8988T (cell line): ENCODE data around the gene C3AR1.
"Not testable (repeated sequence)": the region's sequence is repeated elsewhere in the genome, so short reads cannot be mapped to it uniquely, and the experiment has no call there.

ENCODE experiments used
- DNase-seq: peaks from one replicate; pipeline ENCODE4 v3.0.0; 2011

C3AR1 gene

GRCh38 chr12:8065991-8066594 is at the start of gene C3AR1:
Gene C3AR1 (minus strand): TSS chr12:8066359. CDS start chr12:8060185, 6,174 bp downstream.
- no peak for DNase-seq

- not testable (repeated sequence) for DNase-seq
Measured at GRCh38 chr12:8113117-8113516, 47.0 kb upstream of the C3AR1 start.

DNA sequence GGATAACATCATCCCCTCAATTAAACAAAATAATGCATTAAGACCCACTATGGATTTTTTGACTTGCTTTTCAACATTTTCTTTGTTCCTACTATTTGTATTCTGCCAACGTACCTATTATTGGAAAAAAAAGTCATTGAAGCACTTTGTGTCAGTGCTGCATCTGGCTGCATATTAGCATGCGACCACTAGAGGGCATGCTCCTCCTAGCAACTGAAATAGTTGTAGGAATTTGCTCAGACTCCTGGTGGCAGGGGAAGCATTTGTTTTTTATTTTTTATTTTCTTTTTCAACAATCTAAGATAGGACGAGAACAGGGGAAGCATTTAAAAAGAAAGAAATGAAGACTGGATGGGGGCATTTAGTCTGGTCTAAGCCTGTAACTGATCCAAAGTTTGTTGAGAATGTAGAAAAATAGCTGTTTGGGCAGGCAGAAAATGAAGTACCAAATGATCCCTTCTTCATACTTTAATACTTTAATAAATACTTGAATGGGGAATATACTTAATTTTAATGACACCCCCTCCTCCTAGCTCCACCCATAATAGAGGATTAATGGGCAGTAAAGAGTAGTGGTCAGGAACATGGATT is 42.7 kb upstream of the C3AR1 start:
- no peak for DNase-seq

DNA sequence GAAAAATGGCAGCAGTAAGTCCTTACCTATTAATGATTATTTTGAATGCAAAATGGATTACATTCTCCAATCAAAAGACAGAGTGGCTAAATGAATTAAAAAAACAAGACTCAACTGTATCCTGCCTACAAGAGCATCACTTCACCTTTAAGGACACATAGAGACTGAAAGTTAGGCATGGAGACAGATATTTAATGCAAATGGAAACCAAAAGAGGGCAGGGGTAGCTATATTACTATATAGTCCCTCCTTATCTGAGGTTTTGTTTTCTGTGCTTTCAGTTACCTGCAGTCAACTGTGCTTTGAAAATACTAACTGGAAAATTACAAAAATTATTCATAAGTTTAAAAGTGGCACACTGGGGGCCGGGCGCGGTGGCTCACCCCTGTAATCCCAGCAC is 33.1 kb upstream of the C3AR1 start:
- DNase-seq = no peak

DNA sequence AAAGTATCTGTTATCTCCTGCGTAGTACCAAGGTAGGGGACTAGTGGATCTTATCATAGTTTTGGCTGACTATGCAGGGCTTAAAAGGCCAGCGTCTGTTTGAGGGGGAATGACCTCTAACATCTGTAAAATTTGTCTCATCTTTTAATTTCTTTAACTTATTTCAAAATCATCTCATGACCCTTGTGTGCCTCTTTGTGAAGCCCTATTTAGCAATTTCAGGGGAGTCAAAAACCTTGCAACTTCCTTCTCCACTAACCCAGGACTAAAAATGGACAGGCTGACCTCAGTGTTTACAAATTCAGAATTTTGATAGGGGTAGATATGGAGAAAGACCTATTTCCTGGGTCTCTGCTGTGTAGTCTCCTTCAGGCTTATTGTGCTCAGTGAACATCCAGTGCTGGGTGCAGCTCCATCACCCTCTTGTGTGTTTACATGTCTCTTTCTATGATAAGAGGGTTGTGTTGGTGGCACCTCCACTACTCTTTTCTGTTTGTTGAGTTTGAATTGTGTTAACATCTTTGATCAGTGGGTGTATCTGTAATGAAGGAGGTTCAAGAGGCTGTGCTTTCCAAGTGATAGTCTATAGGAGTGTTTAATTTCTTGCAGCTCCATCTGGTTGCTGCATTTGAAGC is 30.2 kb upstream of the C3AR1 start:
- DNase-seq = no peak

GRCh38 chr12:8093291-8093690 is 27.1 kb upstream of the C3AR1 start:
- DNase-seq = no peak

DNA sequence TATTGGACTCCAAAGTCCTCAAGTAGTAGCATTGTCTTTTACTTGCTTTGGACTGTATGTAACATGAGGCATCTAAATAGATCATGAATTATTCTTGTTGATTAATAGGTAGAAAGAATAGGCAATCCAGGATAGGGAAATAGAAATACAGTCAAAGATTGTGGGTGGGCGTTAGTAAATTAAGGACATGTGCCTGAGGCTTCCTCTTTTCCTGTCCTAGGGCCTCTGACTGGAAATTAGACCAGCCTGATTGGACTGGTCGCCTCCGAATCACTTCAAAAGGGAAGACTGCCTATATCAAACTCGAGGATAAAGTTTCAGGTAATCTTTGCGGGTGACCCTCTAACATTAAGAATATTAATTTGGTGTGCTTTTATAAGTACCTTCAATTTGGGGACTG is 23.6 kb upstream of the C3AR1 start:
- DNase-seq = no peak

DNA sequence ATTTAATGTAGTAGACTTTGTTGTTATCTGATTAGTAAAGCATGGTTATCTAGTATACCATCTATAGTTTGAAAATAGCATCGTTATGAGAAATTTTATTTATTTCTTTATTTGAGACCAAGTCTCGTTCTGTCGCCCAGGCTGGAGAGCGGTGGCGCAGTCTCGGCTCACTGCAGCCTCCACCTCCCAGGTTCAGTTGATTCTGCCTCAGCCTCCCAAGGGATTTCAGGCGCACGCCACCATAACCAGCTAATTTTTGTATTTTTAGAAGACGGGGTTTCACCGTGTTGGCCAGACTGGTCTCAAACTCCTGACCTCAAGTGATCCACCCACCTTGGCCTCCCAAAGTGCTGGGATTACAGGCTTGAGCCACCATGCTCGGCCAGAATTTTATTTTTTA is 23.1 kb upstream of the C3AR1 start:
- not testable (repeated sequence) for DNase-seq

DNA sequence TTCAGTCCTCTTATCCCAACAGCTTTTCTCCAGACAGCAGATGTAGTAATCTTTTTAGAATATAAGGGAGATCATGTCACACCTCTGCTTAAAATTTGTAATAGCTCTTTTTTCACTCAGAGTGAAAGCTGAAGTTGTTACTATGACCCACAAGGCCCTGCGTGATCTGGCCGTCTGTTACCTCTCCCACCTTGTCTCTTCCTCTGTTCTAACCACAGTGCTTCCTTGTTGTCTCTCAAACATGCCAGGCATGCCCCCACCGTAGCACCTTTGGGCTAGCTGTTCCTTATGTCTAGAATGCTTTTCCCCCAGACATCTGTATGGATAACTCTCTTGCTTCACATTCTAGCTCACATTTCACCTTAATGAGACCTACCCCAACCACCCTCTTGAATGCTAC is 22.4 kb upstream of the C3AR1 start:
- no peak for DNase-seq

DNA sequence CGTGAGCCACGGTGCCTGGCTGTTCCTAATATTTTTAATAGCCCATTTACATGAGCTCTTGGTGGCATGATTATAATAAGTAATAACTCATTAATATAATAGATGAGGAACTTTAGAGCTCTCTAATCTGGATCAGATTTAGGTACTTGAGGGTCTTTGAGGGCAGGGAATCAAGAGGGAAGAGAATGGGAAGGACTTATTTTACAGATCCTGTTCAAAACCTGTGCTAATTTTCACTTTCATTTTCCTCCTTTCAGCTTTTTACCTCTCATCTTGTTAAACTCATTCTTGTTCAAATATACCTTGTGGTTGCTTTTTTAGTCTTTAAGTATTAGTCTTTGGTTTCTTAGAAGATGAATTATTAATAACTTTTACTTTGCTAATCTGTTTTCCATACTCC is 21.5 kb upstream of the C3AR1 start:
- no peak for DNase-seq

DNA sequence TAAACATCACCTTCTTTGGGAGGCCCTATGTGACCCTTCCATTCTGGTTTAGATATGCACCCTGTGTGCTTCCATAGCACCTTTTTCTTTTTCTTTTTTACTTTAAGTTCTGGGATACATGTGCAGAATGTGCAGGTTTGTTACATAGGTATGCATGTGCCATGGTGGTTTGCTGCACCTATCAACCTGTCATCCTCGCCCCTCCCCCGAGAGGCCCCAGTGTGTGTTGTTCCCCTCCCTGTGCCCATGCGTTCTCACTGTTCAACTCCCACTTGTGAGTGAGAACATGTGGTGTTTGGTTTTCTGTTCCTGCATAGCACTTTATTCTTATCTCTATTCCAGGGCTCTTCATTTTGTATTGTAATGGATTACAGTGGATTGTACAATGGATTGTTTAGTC is 18.2 kb upstream of the C3AR1 start:
- DNase-seq = not testable (repeated sequence)

DNA sequence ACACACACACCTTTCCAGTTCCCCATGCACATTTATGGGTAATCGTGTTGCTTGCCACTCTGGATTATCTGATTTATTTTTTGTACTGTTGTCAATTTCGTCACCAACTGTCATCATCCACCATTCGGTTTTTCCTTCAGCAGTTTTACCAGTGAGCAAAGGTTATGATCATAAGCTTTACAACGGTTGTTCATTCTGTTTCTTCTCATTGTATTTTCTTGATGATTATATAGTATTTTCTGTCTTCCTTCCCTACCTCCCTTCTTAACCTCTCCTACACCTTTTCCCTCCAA is 16.6 kb upstream of the C3AR1 start:
- no peak for DNase-seq

DNA sequence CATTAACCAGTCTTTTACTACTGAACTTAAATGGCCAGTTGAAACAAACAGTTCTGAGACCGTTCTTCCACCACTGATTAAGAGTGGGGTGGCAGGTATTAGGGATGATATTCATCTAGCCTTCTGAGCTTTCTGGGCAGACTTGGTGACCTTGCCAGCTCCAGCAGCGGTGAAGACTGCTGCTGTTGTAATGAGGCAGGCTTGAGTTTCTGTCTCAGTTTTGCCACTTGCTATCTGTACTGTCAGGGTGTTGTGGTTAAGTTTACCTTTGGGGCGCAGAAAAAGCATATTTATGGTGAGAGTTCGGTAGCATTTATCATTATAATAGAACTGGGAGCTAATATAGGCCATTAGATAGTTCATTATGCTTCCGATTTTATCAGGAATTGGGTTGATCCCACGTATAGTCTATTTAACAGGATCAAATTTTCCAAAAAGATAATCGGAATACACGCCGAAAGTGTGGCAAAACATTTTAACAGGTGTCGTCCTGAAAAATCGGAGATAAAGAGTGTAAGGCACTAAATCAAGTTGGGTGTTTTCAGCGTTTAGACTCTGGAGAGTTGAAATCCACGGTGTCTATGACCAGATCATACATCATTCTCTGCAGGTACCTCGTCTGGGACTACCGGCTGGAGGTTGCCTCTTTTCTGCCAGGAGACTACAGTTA is 15.2 kb upstream of the C3AR1 start:
- no peak for DNase-seq

DNA sequence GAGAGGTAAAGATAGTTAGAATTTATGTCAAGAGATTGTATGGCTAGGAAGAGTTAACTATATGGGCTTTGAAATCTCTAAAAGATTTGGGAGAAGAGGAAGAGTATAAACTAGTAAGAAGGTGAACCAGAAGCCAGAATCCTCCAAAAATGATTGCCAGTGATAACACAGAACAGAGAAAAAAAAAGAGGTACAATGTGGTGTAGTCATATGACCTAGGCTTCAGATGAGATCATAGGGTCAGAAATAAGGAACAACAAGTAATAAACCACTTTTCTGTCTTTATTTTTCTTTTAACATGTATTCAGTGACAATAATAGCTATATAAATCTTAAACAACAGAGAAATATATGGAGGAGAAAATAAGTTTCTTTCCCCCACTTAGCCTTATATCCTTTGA is 14.0 kb upstream of the C3AR1 start:
- DNase-seq = no peak

GRCh38 chr12:8078916-8079315 is 12.8 kb upstream of the C3AR1 start:
- DNase-seq = no peak

GRCh38 chr12:8078398-8078797 is 12.2 kb upstream of the C3AR1 start:
- DNase-seq = no peak

DNA sequence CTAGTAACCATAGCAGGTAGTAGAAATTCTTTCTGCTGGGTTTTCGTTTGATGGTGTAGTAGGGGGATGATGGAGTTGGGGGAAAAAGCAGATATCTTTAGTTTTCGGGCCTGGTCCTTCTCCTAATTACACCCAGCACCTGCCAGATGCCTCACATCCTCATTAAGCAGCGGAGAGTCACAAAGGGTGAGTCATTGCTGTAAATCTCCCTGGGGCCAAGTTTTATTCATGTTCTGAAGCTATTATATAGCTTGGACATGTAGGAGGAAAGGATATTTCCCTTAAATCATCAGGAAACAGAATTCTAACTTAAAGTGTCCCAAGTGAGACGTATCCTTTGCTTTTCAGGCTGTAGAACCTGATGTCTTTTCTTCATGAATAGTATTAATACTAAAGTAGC is 11.0 kb upstream of the C3AR1 start:
- no peak for DNase-seq

DNA sequence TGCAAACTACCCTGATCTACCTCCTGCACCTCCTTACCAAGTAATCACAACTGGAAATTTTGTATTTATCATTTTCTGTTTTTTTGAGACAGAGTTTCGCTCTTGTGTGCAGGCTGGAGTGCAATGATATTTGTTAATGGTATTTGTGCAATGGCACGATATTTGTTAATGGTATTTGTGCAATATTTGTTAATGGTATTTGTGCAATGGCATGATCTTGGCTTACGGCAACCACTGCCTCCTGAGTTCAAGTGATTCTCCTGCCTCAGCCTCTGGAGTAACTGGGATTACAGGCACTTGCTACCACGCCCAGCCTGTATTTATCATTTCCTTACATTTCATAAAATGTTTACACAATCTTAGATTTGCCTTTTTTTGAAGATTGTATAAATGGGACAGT is 10.2 kb upstream of the C3AR1 start:
- no peak for DNase-seq

DNA sequence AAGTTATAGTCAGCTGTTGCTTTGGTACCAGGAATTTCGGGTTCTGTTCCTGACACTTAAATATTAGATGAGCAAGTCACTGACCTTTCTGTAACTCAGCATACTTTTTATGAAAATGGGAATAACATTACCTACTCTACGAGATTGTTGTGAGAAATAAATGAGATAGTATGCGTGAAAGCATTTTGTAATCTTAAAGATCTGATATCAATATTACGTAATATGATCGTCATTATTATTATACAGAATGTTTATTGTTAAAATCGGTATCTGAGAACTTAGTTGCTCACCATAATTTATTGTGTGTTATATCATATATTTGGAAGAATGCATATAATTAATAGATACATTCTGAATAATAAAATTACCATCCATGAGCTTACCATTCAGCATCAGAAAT is 9.8 kb upstream of the C3AR1 start:
- DNase-seq = no peak

DNA sequence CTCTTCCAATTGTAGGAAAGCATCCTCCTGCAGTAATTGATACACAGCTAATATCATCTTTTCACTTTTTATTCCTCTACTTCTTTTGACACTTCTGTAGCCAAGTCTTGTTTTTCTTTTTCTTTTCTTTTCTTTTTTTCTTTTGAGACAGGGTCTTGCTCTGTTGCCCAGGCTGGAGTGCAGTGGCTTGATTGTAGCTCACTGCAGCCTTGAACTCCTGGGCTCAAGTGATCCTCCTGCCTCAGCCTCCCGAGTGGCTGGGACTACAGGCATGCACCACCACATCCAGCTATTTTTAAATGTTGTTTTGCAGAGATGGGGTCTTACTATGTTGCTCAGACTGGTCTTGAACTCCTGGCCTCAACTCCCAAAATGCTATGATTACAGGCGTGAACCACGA is 5.7 kb upstream of the C3AR1 start:
- DNase-seq = not testable (repeated sequence)

GRCh38 chr12:8069582-8069981 is 3.4 kb upstream of the C3AR1 start:
- DNase-seq = no peak

DNA sequence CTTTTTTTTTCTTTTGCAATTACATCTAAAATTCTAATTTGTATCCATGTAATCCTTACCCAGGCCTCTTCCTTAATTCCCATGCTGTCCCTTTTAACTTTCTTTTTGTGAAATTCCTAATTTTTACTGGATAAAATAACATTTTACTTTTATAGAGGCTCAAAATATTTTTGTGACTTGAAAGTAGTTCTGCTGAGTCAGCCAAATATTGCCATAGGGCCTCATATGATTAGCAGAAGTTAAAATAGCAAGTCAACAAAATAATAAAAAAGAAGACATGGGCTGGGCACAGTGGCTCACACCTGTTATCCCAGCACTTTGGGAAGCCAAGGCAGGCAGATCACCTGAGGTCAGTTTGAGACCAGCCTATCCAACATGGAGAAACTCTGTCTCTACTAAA is 2.0 kb downstream of the C3AR1 start:
- no peak for DNase-seq

GRCh38 chr12:8058506-8058905 is 7.7 kb downstream of the C3AR1 start:
- DNase-seq = no peak

- no peak for DNase-seq
Measured at GRCh38 chr12:8057839-8058238, 8.3 kb downstream of the C3AR1 start.

- DNase-seq = no peak
Measured at GRCh38 chr12:8057306-8057705, 8.9 kb downstream of the C3AR1 start.
